ENCODE data around the gene NDUFA5.

DNA sequence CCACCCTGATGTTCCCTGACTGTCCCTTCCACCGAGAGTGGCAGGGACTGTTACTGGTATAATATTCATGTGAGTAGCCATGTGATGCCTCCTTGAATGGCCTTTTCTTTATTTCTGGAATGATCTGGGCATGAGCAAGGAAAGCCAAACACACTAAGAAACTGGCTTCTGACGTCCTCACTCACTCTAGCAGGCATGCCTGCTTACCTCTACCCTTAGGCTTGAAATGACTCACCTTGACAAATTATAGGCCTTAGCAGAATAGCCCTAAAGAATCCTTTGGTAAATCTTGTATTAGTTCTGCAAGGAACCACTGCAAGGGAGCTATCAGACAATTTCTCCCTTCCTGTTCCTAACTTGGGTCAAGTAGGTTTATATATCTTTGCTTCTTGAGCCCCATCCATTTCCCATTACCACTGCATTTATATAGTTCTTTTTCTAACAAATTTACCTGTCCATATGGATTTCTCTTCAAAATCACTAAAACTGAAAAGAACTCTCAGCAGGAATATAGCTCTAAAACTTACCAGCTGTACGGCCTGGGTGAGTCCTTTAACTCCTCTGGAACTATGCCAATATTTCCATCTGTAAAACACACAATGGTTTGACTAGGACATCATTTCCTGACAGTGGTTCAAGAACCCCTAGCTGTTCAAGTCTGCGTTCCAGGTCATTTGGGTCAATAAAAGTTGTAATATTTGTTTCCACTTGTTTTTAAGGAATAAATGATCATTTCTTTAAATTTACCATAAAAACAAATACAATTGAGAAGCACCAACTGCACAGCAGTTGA, 13.0 kb upstream of the NDUFA5 start:
- TF ChIP-seq CTCF (IDR thresholded peaks at IDR 0.05): no peak
- TF ChIP-seq POLR2A (IDR thresholded peaks at IDR 0.05): no peak

Measured in ovary (tissue), 3 donors.